ENCODE data around the gene NKAIN1.

Gene NKAIN1

DNA sequence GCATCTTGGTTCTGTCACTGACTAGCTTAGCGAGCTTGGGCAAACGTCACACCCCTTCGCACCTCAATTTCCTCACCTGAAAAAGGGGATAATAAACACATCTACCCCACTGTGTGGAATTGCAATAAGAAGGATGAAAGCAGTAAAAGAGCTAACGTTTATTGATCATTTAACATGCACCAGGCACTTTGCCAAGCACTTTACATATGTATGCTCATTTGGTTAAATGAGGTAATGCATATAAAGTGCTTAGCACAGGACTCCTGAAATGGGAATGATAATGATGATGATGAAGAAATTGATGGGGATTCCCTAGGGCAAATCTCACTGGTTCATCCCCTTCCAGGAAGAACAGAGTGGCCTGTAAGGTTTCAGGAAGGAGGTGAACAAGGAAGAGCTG, 4.8 kb downstream of the NKAIN1 start:
- in situ Hi-C loops (cut with HindIII; ENCODE audit: low sequenced_read_pairs), result no loop called here

DNA sequence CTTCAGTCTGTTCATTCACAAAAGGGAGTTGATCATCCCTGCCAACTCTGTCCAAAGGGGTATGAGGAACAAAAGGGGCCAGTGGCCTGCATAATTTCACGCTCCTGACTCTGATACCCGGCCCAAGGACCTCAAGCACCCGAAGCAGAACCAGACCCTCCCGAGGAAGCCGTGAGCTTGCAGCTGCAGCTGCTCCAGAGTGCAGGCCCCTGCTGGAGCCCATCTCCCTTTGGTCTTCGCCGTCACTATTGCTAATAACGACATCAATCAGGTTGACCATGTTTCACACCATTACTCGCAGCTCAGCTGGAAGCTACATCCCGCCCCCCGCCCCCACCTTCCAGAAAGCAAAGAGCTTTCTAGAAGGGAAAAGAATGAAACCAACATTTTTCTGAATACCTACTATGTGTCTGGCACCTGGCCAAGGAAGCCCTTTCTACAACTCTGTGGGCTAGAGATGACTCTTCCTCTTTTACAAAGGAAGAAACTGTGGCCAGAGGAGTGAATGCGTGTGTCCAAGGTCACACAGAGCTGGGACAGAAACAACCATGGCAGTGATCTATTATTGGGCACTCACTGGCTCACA, 5.5 kb downstream of the NKAIN1 start:
- in situ Hi-C loops (cut with HindIII; ENCODE audit: low sequenced_read_pairs), result no loop called here

DNA sequence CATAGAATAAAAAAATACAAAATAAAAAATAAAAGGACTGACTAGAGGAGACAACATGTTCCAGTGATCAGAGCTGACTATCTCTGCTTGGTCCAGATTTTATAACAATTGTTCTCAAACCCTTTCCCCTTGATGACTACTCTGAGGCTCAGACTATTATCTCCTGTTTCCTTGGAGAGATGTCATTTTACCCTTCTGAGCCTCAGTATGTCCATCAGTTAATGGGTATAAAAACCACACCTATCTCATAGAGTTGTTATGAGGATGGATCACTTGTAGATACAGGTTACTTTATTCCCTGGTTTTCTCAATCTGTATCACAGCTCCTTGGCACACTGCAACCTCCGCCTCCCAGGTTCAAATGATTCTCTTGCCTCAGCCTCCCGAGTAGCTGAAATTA, 7.0 kb downstream of the NKAIN1 start:
- in situ Hi-C loops (cut with HindIII; ENCODE audit: low sequenced_read_pairs), result no loop called here

DNA sequence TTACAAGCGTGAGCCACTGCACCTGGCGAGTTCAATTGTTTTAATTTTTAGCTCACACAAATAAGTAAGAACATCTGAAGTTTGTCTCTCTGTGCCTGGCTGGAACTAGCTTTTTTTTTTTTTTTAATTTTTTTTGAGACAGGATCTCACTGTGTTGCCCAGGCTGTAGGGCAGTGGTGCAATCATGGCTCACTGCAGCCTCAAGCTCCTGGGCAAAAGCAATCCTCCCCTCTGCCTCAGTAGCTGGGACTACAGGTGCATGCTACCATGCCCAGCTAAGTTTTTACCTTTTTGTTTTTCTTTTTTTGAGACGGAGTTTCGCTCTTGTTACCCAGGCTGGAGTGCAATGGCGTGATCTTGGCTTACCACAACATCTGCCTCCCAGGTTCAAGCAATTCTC, 7.9 kb downstream of the NKAIN1 start:
- in situ Hi-C loops (cut with HindIII; ENCODE audit: low sequenced_read_pairs), result no loop called here

DNA sequence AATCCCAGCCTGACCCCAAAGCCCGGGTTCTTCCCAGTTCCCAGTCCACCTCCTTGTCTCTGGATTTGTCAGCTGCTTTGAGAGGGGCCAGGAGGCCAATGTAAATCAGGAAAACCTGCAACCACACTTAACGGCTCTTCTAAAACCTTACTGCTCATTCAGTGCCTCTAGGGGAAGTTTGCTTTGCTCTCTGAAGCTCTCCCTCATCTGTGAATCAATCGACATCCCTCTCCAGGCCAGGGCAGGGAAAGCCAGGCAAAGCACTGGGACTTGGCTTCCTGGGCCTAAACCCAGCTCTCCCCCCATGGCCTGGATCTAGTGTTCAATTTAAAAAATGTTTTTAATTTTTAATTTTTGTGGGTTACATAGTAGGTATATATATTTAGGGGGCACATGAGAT, 9.3 kb downstream of the NKAIN1 start:
- in situ Hi-C loops (cut with HindIII; ENCODE audit: low sequenced_read_pairs), result no loop called here

DNA sequence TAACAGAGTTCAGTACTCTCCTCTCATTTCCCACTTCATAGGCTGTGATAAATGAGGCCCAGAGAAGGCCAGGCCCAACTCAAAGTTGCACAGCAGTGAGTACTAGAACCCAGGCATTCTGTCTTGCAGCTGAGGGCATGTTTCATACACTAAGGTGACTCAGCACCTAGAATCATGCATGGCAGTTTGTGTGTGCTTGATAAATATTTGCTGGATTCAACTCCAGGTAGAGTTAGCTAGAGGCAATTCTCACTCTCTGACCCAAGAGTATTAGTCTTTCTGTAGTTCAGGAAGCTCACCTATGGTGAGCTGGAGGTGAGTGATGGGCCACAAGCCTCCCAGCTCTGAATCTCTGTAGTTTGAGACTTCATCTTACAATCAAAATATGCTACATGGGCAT, 10.7 kb downstream of the NKAIN1 start:
- in situ Hi-C loops (cut with HindIII; ENCODE audit: low sequenced_read_pairs), result no loop called here

DNA sequence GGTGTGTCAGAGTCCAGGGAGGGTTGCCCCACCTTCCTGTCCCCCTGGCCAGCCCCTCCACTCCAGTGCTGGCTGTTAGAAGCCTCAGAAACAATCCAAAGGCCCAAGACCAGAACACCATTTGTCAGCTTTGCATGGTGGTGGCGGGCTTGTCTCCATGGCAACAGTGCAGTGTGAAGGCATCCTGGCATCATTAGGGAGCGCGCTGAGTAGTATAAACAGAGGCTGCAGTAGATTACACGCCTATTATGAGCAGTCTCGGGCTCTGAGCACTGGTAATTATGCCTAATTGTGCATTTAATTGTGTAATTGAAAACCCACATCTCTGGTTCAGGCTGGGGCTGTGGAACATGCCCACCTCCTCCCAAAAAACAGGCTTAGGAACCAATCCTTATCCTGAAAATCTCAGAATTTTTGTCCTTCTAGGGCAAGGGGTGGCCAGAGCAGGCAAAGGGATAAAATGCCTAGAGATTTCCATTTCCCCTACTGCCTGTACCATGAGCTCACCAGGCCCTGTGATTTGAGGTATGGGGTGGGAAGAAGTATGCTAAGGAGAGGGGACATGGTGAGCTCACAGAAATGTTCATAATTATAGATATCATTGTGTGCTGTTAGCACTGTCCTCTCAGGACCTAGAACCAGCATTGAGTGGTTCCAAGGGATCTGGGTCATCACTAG, 11.7 kb downstream of the NKAIN1 start:
- in situ Hi-C loops (cut with HindIII; ENCODE audit: low sequenced_read_pairs), result no loop called here

DNA sequence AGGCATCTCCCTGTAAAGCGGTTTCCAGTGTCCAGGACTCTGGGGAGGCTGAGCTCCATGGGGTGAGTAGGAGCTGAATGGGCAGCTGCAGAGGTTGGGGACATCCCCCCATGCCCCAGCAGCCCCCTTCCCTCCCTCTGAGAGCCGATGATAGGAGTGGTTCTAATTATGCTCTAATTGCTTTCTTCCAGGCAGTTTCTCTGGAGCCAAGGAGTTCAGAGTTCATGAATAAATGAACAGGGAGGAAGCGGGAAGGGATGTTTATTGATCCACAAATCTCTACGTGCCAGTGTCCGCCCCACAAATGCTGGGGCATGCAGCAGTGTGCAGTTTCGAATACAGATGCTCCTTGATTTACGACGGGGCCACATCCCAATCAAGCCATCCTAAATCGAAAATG, 15.6 kb downstream of the NKAIN1 start:
- in situ Hi-C loops (cut with HindIII; ENCODE audit: low sequenced_read_pairs), result no loop called here

DNA sequence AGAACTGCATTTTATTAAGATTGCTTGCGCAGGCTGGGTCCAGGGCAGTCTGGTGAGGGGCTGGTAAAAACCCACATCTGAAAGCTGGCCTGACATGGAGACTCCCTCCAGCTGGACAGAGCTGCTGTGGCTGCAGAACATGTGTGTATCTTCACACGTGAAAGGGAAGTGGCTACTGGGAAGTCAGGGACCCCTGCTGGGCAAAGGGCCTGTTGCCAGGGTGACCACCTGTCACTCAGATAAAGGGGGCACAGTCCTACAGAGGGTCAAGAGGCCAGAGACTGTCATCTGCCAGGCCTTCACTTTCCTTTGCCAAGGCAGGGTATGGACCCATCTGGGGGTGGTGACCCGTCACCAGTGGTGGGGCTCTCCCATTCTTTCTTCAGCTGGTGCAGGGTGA, 17.5 kb downstream of the NKAIN1 start:
- in situ Hi-C loops (cut with HindIII; ENCODE audit: low sequenced_read_pairs), result no loop called here

DNA sequence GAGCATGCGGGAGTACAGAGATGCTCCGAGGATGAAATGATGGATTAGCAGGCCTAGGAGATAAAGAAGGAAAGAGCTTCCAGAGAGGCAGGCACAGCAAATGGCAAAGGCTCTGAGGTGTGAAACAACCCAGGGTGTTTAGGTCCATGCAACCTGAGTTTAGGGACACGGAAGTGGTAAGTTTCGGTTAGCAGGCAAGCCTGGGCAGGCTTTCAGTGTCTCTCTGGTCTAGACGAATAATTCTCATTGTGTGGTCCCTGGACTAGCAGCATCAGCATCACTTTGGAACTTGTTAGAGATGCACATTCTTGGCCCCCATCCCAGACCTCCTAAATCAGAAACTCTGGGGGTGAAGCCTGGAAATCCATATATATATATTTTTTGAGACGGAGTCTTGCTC, 18.6 kb downstream of the NKAIN1 start:
- in situ Hi-C loops (cut with HindIII; ENCODE audit: low sequenced_read_pairs), result no loop called here

DNA sequence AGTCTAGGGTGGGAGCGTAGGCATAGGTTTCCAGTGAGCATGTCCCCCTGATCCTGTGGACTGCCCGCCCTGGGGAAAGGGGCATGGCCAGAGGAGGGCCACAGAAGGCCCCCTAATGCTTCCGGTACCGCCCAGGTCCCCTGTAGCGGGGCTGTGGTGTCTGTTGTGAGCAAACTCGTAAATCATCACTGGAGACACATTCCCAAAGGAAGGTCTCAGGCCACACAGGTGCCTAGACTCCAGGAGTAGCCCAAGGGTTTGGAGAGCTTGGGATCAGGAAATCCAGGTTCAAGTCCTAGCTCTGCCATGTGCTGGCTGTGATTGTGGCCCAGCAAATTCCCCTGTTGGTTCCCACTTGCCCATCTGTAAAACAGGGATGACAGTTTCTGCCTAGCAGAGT, 20.2 kb downstream of the NKAIN1 start:
- in situ Hi-C loops (cut with HindIII; ENCODE audit: low sequenced_read_pairs), result no loop called here

DNA sequence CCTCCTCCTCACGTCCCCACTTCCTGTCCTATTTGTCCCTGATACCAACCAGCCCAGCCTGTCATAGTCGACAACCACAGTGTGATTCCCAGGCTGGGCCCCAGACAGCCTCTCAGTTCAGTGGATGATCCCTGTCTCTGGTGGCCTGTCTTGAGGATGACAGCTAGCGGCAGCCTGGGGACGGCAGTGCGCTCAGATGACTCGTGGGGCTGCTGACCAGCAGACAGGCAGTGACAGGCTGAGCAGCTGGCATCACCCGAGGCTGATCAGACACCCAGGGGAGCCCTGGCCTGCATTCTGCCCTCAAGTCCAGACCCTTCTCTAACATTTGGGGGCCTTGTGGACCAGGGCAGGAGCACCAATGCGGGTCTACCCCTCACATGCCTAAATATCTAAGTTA, 21.0 kb downstream of the NKAIN1 start:
- in situ Hi-C loops (cut with HindIII; ENCODE audit: low sequenced_read_pairs), result no loop called here

DNA sequence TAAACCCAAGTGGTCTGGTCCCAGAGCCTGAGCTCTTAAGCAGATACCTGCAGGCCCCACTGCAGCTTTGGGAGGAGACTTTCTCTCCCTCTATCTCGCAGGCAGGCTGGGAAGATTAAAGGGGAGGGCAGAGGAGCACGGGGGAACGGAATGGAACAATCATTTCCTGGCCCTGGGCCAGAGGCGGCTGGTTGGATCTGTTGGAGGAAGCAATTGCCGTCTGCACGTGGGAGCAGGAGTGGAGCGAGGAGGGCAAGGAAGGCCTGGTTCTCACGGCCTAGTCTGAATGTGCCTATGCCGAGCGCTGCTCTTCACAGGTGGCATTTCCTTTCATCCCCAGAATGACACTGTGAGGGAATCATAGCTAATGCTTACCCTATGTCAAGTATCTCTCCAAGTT, 23.7 kb downstream of the NKAIN1 start:
- in situ Hi-C loops (cut with HindIII; ENCODE audit: low sequenced_read_pairs), result no loop called here

DNA sequence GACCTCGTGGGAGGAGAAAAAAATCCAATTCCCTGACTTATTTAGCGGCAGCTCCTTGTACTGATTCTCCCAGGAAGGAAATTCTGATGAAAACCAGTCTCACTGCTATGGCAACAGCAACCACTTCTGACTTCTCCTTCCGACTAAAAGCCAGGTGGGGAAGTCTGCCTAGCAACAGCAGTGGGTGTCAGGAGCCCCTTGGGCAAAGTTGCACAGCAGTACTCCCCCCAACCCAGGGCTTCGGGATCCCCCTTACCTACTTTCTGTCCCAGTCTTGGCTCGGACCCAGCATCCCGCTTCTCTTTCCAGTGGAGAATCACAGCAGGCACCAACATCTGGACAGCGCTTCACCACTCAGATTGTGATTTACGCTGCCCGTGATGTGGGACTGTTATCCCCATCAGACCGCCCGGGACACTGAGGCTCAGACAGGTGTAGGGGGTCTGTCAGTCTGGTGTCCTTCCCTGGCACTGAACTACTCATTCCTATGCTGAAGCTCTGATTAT, 24.6 kb downstream of the NKAIN1 start:
- in situ Hi-C loops (cut with HindIII; ENCODE audit: low sequenced_read_pairs), result no loop called here

DNA sequence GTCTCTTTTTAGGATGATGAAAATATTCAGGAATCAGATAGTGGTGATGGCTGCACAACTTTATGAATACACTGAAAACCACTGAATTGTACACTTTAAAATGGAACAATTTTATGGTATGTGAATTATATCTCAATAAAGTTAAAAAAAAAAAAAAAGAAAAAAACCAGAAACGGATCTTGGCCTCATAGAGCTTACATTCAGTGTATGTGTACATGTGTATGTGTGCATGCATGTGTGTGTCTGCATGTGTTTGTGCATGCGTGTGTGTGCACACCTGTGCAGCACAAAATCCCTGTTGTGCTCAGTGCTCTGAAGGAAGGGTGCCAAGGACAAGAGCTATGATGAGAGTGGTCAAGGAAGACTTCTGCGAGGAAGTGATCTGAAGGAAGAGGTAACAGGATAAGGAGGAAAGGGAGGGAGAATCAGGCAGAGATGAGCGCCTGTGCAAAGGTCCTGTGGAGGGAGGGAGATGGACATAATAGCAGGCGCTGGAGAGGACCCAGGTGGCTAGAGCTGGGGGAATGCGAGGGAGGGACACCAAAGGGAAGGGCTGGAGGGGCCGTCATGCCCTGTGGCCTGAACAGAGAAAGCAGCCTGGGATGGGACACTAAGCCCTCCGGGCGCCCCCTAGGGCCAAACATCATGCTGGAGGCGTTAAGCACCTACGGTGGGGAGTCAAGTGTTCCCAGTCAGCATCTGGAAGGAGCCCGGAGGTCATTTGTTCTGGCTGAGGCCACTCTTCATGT, 25.2 kb downstream of the NKAIN1 start:
- in situ Hi-C loops (cut with HindIII; ENCODE audit: low sequenced_read_pairs), result no loop called here

DNA sequence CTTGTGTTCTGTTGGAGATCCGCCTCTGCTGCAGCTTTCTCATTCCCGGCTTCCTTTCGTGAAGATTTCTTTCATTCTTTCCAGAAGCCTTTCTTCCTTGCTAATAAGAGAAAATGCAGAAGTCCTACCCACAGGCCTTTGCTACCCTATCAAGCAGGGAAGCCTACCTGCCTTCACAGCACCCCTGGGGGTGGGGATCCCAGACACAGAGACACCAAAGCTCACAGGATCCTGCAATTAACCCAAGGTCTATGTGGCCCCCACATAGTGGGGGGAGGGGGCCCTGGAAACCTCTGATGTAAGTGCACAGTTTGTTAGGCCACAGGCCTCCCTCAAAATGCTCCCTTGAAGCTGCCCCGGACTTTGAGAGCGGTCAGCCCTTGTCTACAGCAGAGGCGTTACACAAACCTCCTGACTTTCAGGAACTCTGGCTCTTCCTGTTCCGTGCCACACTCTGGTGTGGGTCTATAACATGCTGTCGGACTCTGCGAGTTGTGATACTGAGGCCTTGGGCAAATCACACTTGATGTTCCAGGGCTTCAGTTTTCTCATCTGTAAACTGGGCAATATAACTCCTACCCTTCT, 31.2 kb downstream of the NKAIN1 start:
- in situ Hi-C loops (cut with HindIII; ENCODE audit: low sequenced_read_pairs), result no loop called here

DNA sequence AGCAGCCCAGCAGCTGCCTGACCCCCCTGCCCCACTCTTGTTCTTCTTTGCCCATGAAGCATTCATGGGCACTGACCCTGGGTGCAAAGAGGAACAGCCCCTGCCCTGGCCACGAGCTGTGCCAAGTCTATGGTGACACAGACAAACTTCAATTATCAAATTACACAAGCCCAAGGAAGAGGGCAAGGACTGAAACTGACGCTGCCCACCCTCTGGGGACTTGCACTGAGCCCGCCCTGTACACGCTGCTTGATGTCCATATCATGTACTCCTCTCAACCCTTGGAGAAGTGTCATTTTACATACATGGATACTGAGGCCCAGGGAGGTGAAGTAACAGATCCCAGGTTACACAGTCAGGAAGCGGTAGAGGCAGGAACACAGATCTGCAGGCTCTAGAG, 32.1 kb downstream of the NKAIN1 start:
- in situ Hi-C loops (cut with HindIII; ENCODE audit: low sequenced_read_pairs), result no loop called here

DNA sequence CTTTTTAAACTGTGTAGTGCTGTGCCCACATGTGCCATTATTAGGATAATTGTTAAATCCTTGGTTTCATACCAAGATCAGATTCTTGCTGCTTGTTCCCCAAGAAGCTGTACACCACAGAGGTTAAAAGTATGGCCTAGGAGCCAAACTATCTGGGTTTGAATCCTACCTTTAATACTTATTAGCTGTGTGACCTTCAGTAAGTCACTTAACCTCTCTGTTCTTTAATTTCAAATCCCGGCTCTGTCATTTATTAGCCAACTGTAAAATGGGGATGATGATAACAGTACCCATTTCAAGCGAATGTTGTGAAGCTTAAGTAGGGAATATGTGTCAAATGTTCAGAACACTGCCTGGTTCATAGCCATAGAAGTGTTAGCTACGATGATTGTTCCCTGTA, 32.6 kb downstream of the NKAIN1 start:
- in situ Hi-C loops (cut with HindIII; ENCODE audit: low sequenced_read_pairs), result no loop called here

DNA sequence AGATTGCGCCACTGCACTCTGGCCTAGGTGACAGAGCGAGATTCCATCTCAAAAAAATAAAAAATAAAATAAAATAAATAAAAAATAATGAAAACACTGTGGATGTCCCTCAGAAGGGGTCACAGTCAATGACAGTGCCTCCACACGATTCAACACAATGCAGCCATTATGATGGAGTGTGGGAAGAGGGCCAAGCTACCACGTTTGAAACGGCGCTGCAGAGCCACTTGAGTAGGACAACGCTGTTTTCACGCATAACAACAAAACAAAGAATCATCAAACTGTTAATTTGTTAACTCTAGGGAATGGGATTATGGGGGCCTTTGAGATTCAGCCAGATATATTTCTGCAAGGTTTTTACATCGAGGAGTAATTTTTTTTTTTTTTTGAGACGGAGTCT, 36.5 kb downstream of the NKAIN1 start:
- in situ Hi-C loops (cut with HindIII; ENCODE audit: low sequenced_read_pairs), result no loop called here

DNA sequence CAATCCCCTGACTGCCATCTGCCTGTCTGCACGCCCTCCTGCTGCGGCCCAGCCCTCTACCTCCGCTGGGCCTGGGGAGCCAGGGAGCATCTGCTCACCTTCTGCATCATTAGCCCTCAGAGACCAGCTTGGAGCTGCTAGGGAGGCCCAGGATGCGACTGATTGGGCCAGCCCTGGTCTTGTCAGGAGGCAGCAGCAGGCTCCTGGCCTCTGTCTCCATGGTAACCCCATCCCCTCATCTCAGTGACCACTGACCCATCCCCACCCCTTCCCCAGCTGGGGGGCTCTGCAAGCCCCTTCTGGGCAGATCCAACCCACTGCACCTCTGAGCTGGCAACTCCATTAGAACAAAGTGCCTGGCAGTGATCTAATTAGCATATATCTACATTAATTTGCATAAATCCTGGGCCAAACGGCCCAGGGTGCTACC, 37.7 kb downstream of the NKAIN1 start:
- in situ Hi-C loops (cut with HindIII; ENCODE audit: low sequenced_read_pairs), result no loop called here

DNA sequence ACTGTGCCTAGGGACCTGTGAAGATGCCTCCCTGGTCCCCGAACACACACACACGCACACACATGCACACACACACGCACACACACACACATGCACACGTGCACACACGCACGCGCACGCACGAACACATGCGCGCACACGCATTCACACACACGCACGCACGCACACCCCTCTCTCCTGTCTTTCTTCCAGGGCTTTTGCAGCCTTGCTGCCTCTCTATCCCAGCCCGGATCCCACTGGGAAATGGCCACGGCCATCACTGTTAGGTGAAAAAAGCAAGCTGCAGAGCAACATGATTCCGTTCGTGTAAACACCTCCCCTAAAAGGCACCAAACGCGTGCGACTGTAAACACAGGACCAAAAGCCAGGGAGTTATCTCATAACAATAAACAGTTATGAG, 39.7 kb downstream of the NKAIN1 start:
- in situ Hi-C loops (cut with HindIII; ENCODE audit: low sequenced_read_pairs), result loop anchor here (5.0 kb wide), 2 partner anchors 43 to 62 kb away; no protein-coding TSS in a partner anchor

Measured in endothelial cell of hepatic sinusoid (primary cell).